HG02840 (cell line): Measurements from ENCODE around the gene DMRT2.

Experiments used
- ATAC-seq: cut with Tn5 transposase; IDR thresholded peaks from one replicate; pipeline ENCODE4 v1.9.1; 2021; ENCODE audit warnings: mild to moderate bottlenecking, moderate library complexity, moderate number of reproducible peaks; ENCODE audit not compliant: unreplicated experiment, low FRiP score

DMRT2 gene

DNA sequence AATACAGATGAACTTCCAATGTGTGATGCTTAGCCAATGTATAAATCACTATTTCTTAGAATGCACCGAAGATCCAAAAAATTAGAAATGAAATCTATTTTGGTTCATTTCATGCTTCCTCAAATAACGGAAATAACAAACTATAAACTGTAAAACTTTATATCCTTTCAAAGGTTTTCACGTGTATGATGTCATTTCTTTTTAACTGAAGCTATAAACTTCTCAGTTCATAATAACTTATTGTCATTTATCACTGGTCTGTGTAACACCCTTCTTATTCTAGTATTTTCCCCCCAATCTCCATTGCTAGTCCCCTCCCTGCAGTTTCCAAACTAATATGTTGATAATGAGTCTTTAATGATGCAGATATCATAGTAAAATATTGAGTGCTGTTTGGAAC is 36.4 kb downstream of the DMRT2 start:
- no peak for ATAC-seq

GRCh38 chr9:1087120-1087881 is 37.1 kb downstream of the DMRT2 start:
- ATAC-seq = no peak

DNA sequence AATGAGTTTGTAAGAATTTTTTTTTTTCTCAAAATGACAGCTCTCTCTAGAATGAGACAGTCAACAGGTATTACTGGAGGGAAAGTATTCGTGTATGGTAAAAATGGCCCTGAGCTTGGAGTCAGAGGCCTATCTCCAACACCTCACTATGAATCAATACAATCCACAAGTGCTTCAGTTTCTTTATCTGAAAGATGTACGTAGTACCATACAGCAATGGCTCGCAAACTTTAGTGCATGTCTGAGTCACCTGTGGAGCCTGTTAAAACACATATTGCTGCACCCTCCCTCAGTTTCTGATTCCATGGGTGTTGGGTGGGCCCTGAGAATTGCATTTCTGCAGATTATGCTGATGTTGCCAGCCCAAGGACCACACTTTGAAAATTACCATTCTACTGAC is 44.6 kb downstream of the DMRT2 start:
- no peak for ATAC-seq

DNA sequence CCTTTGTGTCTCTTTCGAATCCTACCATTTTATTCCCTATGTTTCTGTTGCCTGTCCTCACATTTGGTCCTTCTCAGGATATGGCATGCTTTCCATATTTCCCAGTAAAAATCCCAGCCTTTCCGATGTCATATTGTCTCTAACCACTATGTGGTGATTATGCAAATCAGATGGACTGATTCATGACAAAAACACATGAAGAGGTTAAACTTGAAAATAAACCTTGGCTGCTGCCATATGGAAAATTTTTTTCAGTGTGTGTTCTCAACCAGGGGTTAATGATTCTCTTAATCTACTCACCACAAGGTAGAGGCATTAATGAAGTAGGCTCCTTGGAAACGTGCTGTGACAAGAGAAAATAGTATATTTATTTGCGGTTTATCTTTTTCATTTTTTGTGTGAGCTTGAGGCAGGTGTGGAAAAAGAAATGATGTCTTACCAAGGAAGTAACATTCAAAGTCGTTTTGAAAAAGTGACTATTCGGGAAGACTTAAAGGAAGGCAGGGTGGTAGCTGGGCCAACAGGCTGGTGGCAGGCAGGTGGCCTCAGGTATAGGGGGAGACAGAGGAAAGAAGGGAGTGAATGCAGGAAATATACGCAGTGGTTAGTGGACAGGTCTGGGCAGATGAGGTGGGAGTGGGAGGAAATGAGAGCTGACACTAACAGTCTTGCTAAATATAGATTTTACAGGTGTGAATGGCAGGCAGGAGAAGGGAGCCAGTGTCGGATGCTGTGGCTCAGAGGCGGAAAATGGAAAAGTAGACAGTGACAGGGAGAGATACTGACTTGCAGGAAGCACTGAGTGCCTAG is 46.2 kb downstream of the DMRT2 start:
- ATAC-seq = no peak

DNA sequence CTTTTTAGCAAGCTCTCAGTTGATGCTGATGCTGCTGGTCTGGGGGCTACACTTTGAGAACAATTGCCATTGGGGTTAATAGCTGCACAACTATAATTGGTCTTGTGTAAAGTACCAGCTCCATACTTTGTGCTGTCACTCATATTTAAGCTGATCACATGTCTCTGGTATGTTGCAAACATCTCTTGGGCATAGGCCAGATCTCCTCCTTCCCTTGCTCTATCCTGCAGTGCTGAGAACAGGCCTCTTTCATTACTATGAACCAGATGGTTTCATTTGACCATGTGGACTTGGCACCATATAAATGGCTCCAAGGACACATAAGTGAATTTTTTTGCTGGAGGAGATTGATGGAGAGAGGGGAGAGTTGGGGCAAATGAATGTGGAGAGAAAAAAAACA is 48.4 kb downstream of the DMRT2 start:
- no peak for ATAC-seq

DNA sequence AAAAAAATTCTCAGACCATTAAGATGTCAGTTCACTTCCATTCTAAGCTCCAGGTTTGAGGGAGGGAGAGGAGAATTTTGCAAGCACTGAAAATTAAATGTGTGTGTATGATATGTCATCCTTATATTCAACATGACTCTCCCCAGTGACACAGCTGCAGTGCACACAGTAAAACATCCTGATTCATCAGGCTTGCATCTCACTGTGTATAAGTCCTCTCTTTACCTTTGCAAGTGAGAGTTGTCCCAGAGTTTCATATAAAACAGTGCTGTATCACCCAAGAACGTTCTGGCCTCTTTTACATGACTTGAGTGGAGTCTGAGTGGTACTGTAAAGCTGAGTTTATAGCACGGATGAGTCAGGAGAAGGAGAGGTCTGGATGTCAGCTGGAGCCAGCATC is 50.0 kb downstream of the DMRT2 start:
- ATAC-seq = no peak

DNA sequence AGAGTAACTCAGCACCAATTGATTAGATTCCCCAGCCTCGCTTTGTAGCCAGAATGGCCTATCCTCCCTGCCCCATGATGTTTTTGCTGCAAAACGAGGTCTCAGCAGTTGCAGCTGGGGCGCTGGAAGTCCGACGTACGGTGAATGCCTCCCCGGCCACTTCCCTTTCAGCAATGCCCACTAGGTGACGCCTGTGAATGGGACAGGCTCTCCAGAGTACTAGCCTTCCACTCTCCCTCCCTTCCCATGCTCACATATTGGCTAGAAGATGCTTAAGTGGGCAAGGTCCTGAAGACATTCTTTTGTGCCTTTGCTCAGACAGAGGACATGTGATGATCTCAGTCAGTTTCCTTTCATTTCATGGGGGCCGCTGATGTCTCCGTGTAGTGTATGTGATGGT is 50.8 kb downstream of the DMRT2 start:
- no peak for ATAC-seq

DNA sequence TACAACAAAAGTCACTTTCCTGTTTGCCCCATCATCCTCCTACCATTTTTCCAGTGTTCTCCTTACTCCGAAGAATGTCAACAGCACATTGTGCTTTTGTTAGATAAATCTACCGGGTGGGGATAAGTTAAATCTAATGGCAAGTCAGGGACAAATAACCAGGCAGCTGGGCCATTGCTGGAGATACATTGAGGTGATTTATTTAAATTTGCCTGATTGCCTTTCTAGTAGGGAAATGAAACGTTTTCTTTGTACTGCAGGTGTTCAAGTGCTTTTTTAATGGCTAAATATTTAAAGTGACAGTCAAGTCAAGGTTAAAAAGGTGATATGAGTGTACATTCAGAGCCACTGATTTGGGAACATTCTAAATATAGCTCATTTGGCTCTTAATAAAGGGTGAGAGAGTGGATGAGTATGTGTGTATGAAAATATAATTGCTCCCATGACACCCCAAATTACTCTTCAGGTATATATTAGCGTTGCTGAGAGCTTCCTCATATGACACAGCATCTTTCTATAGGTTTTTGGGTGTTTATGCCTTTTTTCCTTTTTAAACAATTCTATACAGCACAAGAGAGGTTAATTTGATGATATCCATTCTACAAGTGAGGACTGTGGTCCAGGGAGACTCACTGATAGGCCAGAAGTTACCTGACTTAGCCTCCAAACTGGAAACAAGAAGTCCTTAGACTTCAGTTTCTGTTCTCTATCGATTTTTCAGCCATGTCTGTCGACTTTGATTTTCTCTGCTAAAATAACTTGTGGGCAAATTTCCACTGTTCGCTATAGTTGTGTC is 51.9 kb downstream of the DMRT2 start:
- no peak for ATAC-seq

GRCh38 chr9:1102642-1102970 is 52.4 kb downstream of the DMRT2 start:
- ATAC-seq = no peak
